K562 (cell line): ENCODE results near the gene ADAMTS10. TPM values are rescaled to one million over a fixed set of nuclear protein-coding genes. Genes with fewer than 3 reads are reported as not detected.

Source experiments
- HCFC1 ChIP-seq: IDR thresholded peaks from 2 replicates; pipeline ENCODE4 v1.6.1; 2012; ENCODE audit warnings: low read depth, low read length, improper control_type of control experiment
- HIVEP1 ChIP-seq: fragments of 250-450 bp; sonication (Bioruptor Pico); IDR thresholded peaks from 2 replicates; pipeline ENCODE4 v1.4.0; 2020; ENCODE audit warnings: mild to moderate bottlenecking
- PCBP1 ChIP-seq: fragments of 200-400 bp; formaldehyde crosslinking; IDR thresholded peaks from 2 replicates; pipeline ENCODE4 v1.6.1; 2018; ENCODE audit warnings: mild to moderate bottlenecking, low read depth, low read length; ENCODE audit not compliant: poor library complexity, severe bottlenecking
- RAD21 ChIP-seq, 2 experiments: fragments of 250-450 bp in 1 of 2; fragments of 450-650 bp in 1 of 2; sonication (Bioruptor Pico) in 1 of 2; formaldehyde crosslinking in 1 of 2; IDR thresholded peaks in 1 of 2; conservative IDR thresholded peaks in 1 of 2; 2 replicates each; pipeline versions ENCODE4 v1.4.0 to v1.8.0; 2020 to 2022; ENCODE audit warnings: mild to moderate bottlenecking in 2 of 2, moderate library complexity in 1 of 2
- RNF2 ChIP-seq: sonication (generic); IDR thresholded peaks from 2 replicates; pipeline ENCODE4 v1.6.1; 2016
- SOX6 ChIP-seq: fragments of 450-650 bp; IDR thresholded peaks from 2 replicates; pipeline ENCODE4 v1.6.1; 2014; ENCODE audit warnings: mild to moderate bottlenecking
- TARDBP ChIP-seq: fragments of 450-650 bp; IDR thresholded peaks from 2 replicates; pipeline ENCODE4 v1.6.1; 2016
- XRCC5 ChIP-seq: fragments of 200-400 bp; formaldehyde crosslinking; IDR thresholded peaks from 2 replicates; pipeline ENCODE4 v1.6.1; 2017; ENCODE audit warnings: low read depth, mild to moderate bottlenecking, low read length
- ZNF140 ChIP-seq: fragments of 250-450 bp; sonication (Bioruptor Pico); IDR thresholded peaks from 2 replicates; pipeline ENCODE4 v1.8.0; 2021; ENCODE audit warnings: moderate library complexity, mild to moderate bottlenecking, inconsistent platforms
- ZNF507 ChIP-seq: conservative IDR thresholded peaks from 2 replicates; pipeline ENCODE4 v1.6.1; 2017; ENCODE audit warnings: missing genetic modification characterization, missing compliant biosample characterization
- polyA plus RNA-seq, 8 experiments: library from polyadenylated mRNA; depleted of rRNA in 4 of 8; stranded (reverse) in 5 of 8; unstranded in 3 of 8; fragments of >200 nt; fragmentation: Nextera tagmentation in 2 of 8; fragmentation: Illumina TruSeq in 1 of 8; extraction: Ambion mirVana in 2 of 8; extraction: Trizol in 1 of 8; gene quantifications; 2 replicates each; pipeline versions ENCODE4 v1.2.1 to v1.2.3, GENCODE V29; 2011 to 2014; ENCODE audit warnings: inconsistent platforms in 1 of 8, missing spikeins in 1 of 8
- total RNA-seq, 7 experiments: library from RNA; depleted of rRNA in 6 of 7; stranded (reverse); fragments of >200 nt in 6 of 7; fragmentation: Illumina TruSeq in 2 of 7; extraction: Trizol in 2 of 7; gene quantifications; 2 replicates each; pipeline versions ENCODE4 v1.2.1 to v1.2.3, GENCODE V29; 2011 to 2021; ENCODE audit warnings: low replicate concordance in 1 of 7
- TF ChIP-seq, protein P1 (sequence below): sonication (generic); formaldehyde crosslinking; IDR thresholded peaks from 2 replicates; pipeline ENCODE4 v1.8.0; 2022; ENCODE audit warnings: mild to moderate bottlenecking, missing genetic modification reagents
- TF ChIP-seq, protein P2 (sequence below): fragments of 450-650 bp; IDR thresholded peaks from 2 replicates; pipeline ENCODE4 v1.6.1; 2016; ENCODE audit warnings: missing biosample characterization, missing genetic modification characterization
- TF ChIP-seq, protein P3 (sequence below): fragments of 150-350 bp; conservative IDR thresholded peaks from 2 replicates; pipeline ENCODE4 v1.6.1; 2014; ENCODE audit warnings: low read length
- TF ChIP-seq, protein P4 (sequence below): fragments of 250-450 bp; sonication (Bioruptor Pico); IDR thresholded peaks from 2 replicates; pipeline ENCODE4 v1.8.0; 2021; ENCODE audit warnings: moderate library complexity, mild to moderate bottlenecking, inconsistent platforms
- TF ChIP-seq, protein P5 (sequence below): sonication (generic); formaldehyde crosslinking; IDR thresholded peaks from 2 replicates; pipeline ENCODE4 v1.8.0; 2022; ENCODE audit warnings: mild to moderate bottlenecking, missing genetic modification reagents, borderline replicate concordance

Gene ADAMTS10
- total and polyA plus RNA-seq, 9 of the 15 experiments (the other 6 are each of a cell fraction or from before 2014, with no cell fraction given): 0.33 to 1.8 (median 0.57) TPM; not detected in 4

DNA sequence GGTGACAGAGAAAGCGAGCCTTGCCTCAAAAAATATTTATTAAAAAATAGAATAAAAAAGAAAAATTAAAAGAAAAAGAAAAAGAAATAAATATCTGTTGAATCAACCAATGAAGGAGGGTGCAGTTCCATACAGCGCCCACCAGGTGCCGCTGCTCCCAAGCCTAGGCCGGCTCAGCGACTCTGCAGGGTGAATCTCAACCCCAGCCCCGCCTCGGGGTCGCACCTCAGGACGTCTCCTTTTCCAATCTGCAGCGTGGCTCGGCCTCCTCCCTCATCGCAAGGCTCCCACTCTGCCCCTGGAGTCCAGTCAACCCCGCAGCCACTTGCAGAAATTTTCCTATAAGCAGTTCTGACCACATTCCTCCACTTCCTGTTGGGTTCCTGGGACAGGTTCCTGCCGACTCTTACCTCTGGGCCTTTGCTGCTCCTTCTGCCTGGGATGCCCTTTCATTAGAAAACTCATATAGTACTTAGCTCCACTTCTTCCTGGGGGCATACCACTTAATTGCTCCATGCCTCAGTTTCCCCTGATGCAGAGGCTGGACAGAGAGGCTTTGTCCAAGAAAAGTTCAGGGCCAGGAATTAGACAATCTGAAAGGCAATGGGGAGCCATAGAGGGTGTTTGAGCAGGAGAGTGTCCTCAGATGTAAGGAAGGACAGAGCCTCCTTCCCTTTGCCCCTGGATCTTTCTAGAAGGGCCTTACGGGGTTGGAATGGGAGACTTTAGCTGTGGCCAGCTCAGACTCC lies 44.2 kb upstream of the ADAMTS10 start (continued):
- TF ChIP-seq, protein P1, sequence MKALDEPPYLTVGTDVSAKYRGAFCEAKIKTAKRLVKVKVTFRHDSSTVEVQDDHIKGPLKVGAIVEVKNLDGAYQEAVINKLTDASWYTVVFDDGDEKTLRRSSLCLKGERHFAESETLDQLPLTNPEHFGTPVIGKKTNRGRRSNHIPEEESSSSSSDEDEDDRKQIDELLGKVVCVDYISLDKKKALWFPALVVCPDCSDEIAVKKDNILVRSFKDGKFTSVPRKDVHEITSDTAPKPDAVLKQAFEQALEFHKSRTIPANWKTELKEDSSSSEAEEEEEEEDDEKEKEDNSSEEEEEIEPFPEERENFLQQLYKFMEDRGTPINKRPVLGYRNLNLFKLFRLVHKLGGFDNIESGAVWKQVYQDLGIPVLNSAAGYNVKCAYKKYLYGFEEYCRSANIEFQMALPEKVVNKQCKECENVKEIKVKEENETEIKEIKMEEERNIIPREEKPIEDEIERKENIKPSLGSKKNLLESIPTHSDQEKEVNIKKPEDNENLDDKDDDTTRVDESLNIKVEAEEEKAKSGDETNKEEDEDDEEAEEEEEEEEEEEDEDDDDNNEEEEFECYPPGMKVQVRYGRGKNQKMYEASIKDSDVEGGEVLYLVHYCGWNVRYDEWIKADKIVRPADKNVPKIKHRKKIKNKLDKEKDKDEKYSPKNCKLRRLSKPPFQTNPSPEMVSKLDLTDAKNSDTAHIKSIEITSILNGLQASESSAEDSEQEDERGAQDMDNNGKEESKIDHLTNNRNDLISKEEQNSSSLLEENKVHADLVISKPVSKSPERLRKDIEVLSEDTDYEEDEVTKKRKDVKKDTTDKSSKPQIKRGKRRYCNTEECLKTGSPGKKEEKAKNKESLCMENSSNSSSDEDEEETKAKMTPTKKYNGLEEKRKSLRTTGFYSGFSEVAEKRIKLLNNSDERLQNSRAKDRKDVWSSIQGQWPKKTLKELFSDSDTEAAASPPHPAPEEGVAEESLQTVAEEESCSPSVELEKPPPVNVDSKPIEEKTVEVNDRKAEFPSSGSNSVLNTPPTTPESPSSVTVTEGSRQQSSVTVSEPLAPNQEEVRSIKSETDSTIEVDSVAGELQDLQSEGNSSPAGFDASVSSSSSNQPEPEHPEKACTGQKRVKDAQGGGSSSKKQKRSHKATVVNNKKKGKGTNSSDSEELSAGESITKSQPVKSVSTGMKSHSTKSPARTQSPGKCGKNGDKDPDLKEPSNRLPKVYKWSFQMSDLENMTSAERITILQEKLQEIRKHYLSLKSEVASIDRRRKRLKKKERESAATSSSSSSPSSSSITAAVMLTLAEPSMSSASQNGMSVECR (CRISPR knock-in tag): no peak
- TF ChIP-seq ZNF507 (tag): no peak
- TF ChIP-seq XRCC5: no peak
- TF ChIP-seq, protein P2, sequence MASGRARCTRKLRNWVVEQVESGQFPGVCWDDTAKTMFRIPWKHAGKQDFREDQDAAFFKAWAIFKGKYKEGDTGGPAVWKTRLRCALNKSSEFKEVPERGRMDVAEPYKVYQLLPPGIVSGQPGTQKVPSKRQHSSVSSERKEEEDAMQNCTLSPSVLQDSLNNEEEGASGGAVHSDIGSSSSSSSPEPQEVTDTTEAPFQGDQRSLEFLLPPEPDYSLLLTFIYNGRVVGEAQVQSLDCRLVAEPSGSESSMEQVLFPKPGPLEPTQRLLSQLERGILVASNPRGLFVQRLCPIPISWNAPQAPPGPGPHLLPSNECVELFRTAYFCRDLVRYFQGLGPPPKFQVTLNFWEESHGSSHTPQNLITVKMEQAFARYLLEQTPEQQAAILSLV (tag): no peak
- TF ChIP-seq HIVEP1 (CRISPR knock-in tag): no peak
- no peak for TF ChIP-seq RNF2
- TF ChIP-seq, protein P3, sequence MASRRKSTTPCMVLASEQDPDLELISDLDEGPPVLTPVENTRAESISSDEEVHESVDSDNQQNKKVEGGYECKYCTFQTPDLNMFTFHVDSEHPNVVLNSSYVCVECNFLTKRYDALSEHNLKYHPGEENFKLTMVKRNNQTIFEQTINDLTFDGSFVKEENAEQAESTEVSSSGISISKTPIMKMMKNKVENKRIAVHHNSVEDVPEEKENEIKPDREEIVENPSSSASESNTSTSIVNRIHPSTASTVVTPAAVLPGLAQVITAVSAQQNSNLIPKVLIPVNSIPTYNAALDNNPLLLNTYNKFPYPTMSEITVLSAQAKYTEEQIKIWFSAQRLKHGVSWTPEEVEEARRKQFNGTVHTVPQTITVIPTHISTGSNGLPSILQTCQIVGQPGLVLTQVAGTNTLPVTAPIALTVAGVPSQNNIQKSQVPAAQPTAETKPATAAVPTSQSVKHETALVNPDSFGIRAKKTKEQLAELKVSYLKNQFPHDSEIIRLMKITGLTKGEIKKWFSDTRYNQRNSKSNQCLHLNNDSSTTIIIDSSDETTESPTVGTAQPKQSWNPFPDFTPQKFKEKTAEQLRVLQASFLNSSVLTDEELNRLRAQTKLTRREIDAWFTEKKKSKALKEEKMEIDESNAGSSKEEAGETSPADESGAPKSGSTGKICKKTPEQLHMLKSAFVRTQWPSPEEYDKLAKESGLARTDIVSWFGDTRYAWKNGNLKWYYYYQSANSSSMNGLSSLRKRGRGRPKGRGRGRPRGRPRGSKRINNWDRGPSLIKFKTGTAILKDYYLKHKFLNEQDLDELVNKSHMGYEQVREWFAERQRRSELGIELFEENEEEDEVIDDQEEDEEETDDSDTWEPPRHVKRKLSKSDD: no peak
- TF ChIP-seq, protein P4, sequence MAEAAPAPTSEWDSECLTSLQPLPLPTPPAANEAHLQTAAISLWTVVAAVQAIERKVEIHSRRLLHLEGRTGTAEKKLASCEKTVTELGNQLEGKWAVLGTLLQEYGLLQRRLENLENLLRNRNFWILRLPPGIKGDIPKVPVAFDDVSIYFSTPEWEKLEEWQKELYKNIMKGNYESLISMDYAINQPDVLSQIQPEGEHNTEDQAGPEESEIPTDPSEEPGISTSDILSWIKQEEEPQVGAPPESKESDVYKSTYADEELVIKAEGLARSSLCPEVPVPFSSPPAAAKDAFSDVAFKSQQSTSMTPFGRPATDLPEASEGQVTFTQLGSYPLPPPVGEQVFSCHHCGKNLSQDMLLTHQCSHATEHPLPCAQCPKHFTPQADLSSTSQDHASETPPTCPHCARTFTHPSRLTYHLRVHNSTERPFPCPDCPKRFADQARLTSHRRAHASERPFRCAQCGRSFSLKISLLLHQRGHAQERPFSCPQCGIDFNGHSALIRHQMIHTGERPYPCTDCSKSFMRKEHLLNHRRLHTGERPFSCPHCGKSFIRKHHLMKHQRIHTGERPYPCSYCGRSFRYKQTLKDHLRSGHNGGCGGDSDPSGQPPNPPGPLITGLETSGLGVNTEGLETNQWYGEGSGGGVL (CRISPR knock-in tag): no peak
- TF ChIP-seq, protein P5, sequence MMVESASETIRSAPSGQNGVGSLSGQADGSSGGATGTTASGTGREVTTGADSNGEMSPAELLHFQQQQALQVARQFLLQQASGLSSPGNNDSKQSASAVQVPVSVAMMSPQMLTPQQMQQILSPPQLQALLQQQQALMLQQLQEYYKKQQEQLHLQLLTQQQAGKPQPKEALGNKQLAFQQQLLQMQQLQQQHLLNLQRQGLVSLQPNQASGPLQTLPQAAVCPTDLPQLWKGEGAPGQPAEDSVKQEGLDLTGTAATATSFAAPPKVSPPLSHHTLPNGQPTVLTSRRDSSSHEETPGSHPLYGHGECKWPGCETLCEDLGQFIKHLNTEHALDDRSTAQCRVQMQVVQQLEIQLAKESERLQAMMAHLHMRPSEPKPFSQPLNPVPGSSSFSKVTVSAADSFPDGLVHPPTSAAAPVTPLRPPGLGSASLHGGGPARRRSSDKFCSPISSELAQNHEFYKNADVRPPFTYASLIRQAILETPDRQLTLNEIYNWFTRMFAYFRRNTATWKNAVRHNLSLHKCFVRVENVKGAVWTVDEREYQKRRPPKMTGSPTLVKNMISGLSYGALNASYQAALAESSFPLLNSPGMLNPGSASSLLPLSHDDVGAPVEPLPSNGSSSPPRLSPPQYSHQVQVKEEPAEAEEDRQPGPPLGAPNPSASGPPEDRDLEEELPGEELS: no peak
- peak; percentile 96 to 97 for TF ChIP-seq RAD21 (CRISPR knock-in tag; conservative IDR thresholded peaks at IDR 0.05 in 1 of 2, IDR thresholded peaks at IDR 0.05 in 1 of 2)
- TF ChIP-seq PCBP1: no peak
- TF ChIP-seq HCFC1: no peak
- no peak for TF ChIP-seq TARDBP
- no peak for TF ChIP-seq SOX6
- no peak for TF ChIP-seq ZNF140 (CRISPR knock-in tag)
